GM18858 (cell line): ENCODE results near the gene SSH3.

Experiments
- ATAC-seq: cut with Tn5 transposase; IDR thresholded peaks from one replicate; pipeline ENCODE4 v1.9.1; 2021; ENCODE audit not compliant: unreplicated experiment

Gene SSH3

GRCh38 chr11:67357831-67358670 is 54.7 kb downstream of the SSH3 start:
- no peak for ATAC-seq
